Cortex of kidney (tissue), 1 donor: ENCODE results near the gene PRRG1.
"Not testable (repeated sequence)": the region's sequence is repeated elsewhere in the genome, so short reads cannot be mapped to it uniquely, and the experiment has no call there.

Experiments
- DNase-seq: peaks from one replicate; lab custom pipeline; 2025; lab: John Stamatoyannopoulos, UW

PRRG1 gene

DNA sequence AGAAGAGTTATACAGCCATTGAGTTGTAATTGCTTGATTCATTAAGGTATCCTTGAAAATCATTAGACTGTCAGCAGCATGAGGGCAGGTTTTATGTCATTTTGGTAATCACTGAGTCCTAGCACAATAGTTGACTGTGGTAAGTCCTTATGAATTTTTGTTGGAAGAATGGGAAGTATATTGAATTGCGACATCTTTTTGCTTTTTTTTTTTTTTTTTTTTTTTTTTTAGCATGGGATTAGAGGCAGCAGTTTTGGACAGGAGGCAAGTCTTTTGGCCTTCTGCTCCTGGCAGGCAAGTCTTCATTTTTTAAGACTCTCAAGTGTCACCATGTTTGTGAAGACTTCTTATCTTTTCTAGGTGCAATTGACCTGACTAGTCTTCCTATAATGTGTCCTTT is 29.7 kb downstream of the PRRG1 start:
- no peak for DNase-seq

DNA sequence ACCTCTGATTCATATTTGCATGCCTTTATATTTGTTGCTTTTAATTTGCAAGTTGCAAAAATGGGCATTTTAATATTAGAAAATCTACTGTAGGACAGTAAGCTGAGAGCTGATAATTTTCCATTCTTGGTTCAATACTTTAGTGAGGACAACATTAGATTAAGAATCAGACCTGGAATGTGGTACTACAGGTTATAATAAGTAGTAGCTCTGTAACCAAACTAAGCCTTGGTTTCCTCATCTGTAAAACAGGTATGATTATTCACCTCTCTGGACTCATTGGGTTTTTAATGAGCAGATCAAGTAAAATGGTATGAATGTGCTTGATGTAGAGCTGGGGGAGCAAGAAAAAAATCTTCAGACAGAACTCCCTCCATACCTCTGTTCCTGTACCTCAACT is 31.1 kb downstream of the PRRG1 start:
- no peak for DNase-seq

DNA sequence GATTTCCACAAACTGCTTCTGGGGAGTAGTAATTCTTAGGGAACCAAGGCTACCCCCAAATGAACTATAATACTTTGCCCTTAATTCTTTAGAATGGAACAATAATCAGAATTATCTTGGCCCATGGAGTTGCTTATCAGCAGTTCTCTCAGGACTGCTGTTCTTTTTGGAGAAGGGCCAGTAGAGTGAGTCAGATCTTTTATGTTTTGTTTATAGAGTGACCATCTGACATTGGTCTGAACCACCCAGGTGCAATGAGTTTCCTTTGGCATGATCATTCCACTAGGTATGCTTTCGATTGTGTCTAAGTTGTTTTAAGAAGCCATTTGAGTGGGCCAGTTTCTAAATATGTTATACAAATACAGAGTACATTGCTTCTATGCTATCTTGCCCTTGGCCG is 31.8 kb downstream of the PRRG1 start:
- DNase-seq, result no peak

DNA sequence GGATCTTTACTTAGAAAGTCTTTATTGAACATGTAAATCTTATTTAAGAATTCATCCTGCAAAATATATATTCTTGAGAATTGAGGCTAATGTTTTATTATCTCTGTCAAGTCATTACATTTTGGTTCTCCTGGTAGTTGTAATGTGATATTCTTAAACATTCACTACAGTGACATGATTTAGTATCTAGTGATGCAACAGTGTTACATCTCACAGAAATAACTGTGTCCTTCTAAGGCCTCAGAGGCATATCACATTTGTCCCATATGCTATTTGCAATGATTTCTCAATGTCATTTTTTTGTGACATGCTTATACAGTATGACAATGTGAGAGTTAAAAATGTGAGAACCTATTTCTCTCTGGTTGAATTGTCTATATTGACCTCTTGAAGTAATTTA is 34.1 kb downstream of the PRRG1 start:
- no peak for DNase-seq

DNA sequence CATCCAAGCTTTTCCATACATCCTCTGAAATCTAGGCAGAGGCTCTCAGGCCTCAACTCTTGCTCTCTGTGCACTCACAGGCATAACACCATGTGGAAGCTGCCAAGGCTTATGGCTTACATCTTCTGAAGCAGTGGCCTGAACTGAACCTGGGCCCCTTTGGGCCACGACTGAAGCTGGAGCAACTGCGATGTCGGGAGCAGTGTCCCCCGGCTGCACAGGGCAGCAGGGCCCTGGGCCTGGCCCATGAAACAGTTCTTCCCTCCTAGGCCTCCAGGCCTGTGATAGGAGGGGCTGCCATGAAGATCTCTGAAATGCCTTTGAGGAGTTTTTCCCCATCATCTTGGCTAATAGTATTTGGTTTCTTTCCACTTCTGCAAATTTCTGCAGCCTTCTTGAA is 39.2 kb downstream of the PRRG1 start:
- no peak for DNase-seq

DNA sequence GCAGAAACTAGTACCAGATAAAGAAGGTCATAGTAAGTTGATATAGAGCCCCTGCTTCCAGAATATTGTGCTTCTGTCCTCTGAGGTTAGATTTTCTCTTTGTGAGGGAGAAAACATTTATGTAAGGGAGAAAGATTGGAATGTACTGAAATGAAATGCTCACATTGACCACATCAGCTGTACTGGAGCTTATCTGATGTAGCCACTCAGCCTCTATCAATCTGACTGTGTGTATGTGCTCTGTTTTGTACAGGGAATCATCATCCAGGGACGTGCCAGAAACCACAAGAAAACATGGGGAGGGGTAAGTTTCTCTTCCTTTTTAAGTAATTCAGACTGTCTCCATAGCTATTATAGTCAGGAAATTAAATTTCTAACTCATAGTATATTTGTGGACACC is 56.8 kb downstream of the PRRG1 start:
- DNase-seq, result no peak

DNA sequence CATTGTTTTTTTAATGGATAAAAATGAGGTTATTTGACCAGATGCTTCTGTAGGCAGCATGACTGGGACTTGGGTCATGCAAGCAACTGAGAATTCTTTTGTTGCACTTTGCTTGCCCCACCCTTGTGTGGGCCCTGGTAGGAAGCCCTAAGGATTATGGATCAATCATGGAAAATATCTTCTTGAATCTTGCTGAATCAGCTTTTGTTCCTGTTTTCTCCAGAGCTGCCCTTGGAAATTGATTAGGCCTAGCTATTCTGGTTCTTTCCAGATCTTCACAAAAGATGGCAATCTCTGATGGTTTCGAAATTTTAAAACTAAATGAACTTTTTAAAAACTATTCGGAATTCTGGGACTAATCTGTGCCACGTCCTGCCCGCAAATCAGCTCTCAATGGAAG is 58.6 kb downstream of the PRRG1 start:
- DNase-seq, result no peak

DNA sequence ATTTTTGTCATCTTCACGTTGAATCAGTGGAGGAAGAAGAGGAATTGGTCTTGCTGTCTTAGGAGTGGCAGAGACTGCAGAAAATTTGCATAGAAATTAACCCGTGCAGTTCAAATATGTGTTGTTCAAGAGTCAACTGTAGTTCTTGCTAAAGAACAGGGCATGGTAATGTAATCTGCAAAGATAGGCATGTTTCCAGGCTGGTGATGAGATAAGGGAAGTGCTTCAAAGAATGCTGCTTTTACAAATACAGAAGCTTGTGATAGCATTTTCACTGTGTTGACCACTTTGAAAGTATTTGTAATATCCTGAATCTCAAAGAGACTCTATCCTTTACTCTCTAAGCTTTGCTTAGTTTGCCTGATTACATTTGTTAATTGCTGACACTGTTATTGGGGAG is 60.1 kb downstream of the PRRG1 start:
- no peak for DNase-seq

DNA sequence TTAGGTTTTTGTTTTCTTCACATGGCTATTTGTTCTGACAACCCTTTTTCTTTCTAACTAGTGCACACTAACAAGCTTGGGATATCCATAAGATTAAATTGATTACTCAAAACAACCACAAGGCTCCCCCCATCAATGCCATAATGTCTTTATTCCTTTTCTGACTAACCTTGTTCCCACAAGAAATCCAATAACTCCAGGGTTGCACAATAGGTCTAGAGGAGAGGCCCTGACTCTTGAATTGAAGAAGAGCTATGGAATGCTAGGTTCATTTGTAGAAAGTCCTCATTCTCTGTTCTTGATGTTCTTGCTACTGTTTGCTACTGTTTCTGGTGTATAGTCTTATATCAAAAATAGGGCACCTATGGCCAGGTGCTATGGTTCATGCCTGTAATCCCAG is 71.0 kb downstream of the PRRG1 start:
- DNase-seq, result no peak

DNA sequence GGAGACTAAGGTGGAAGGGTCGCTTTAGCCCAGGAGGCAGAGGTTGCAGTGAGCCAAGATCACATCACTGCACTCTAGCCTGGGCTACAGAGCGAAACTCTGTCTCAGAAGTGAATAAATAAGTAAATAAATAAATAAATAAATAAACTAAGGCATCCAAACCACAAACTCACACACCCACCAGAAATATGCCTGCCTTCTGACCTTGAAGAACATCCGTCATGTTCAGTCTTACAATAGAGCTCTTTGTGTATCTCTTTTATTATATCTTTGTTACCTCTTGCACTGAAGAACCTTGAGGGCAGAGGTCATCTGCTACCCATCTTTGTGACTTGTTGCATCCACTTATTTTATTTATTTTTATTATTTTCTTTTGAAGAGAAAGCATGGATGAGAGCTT is 71.6 kb downstream of the PRRG1 start:
- no peak for DNase-seq

DNA sequence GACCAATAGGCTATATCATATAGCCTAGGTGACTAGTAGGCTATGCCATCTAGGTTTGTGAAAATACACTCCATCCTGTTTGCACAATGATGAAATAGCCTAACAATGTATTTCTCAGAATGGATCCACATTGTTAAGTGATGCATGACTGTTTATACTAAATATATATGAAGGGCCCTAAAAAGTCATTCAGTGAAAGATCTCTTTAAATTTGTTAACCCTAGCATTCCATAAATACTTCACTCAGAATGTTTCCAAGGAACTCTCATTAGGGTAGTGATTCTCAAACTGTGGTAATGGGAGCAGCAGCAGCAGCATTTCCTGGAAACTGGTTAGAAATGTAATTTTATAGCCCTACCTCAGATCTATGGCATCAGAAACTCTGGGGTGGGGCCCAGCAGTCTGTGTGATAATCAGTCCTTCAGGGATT is 74.9 kb downstream of the PRRG1 start:
- DNase-seq, result no peak

DNA sequence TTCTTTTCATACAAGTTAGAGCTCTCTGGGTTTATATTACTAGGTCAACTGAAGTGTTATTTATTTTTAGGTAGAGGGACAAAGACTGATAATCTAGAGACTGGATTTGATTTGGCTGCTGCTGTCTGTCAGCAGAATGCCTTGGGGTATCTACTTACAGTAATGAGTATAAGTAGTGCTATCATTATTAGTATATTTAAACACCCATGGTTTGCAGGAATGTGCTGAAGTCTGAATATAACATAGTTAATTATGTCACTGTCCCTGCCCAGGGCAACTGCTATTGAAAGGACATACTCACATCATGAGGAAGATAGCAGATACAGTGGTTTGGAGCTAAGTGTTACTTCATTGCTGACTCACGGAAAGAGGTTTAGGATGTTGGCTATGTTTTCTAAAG is 76.2 kb downstream of the PRRG1 start:
- no peak for DNase-seq

DNA sequence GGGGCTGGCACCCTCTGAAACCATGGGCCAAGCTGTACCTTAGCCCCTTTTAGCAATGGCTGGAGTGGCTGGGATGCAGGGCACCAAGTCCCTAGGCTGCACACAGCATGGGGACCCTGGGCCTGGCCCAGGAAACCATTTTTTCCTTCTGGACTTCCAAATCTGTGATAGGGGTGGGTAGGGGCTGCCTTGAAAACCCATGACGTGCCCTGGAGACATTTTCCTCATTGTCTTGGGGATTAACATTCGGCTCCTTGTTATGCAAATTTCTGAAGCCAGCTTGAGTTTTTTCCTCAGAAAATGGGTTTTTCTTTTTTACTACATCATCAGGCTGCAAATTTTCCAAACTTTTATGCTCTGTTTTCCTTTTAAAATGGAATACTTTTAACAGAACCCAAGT is 79.8 kb downstream of the PRRG1 start:
- not testable (repeated sequence) for DNase-seq

DNA sequence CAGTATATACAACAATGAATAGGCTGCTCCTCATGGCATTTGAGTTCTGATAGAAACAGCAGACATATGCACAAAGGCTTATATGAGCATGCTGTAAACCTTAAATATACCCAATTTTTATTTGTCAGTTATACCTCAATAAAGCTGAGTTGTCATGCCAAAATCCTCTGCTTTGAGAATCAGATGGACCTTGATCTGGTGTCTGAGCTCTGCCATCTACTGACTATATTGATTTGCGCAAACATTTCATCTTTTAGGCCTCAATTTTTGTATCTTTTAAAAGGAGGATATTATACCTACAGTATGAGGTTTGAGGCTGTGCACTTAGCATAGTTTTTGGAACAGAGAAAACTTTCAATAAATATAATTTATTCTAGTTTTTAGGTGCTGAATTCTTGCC is 85.2 kb downstream of the PRRG1 start:
- no peak for DNase-seq

DNA sequence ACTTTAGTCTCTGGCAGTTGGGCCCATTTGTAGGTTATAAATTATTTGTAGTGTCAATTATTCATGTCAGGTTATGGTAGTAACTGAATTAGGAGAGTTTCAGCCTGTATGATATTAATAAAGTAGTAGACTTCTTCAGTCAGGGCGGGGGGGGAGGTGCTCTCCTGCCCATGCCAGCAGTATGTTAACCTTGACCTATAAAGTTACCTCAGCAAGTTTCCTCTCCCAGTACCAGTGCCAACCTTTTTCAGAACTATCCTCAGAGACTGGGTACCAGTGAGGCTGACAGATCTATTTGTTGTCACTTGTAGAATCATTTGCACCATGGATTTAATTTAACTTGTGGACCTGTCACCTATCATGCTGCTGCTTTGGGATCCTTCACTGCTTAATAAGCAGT is 88.0 kb downstream of the PRRG1 start:
- no peak for DNase-seq

DNA sequence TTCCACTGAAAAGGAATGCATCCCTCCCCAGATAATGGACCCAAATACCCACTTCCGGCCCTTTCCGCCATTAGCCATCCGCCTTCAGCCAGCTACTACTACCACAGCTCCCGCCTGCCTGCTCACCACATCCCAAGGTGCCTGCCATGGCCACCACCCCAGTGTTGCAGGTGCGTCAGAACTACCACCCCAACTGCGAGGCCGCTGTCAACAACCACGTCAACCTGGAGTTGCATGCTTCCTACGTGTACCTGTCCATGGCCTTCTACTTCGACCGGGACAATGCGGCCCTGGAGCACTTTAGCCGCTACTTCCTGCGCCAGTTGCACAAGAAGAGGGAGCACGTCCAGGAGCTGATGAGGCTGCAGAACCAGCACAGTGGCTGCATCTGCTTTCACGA is 92.2 kb downstream of the PRRG1 start:
- DNase-seq, result no peak

DNA sequence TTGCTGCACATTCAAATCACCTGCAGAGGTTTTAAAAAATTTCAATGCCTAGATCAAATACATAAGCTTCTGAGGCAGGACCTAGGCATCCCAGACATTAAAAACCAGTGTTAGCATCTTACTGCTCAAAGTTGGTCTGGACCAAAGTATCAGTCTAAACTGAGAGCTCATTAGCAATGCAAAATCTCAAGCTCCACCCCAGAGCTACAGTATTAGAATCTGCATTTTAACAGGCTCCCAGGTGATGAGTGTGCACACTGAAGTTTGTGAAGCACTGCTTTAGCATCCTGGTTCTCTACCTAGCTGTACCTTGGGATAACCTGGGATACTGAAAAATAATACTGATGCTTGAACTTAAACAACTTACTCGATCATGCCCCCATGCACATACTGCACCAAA is 96.0 kb downstream of the PRRG1 start:
- no peak for DNase-seq

DNA sequence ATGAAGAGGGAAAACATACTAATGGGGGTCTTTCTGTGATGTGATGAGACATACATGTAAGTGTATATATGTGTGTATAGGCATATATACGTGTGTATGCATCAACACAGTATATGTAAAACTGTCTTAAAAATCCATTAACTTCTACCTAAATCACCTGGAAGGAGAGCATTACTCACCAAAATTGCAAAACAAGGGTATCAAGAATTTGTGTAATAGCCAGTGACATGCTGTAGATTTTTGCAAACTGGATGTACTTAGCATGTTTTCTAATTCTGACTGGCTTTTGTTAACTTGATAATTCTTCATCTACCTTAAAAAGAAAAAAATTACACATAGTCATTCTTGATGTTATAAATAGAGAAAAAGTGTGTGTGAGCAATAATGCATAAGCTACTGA is 104.7 kb downstream of the PRRG1 start:
- DNase-seq, result no peak

DNA sequence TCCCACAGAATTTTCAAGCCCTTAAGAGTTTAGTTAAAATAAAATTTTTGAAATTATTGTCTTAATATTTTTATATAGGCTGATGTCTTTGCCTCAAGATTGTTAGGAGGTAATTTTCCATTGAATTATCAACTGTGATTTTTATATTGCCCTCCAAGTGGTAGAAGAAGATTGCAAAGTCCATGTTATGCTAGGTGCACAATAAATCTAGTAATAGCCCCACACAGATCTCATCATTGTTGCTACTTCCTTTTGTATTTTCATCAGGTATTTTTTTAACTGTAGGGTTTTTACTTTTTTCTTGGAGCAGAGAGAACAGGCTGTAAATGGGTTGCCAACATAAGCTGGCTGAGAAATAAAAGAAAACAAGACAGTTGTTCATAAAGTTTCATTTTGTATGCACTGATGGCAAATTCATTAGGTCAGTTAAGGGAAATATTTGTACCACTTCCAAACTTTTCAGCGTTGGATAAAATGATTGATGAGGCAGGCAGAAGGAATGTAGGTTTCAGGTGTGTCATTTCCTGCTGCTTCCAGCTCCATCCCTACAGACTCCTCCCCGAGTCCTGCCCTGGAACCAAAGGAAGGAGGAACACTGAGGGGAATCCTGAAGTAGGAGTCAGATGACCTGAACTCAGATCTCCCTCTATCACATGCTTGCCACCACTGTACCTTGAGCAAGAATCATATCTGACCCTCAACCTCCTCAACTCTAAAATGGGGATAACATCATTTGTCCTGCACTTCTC is 105.5 kb downstream of the PRRG1 start:
- DNase-seq, result no peak

DNA sequence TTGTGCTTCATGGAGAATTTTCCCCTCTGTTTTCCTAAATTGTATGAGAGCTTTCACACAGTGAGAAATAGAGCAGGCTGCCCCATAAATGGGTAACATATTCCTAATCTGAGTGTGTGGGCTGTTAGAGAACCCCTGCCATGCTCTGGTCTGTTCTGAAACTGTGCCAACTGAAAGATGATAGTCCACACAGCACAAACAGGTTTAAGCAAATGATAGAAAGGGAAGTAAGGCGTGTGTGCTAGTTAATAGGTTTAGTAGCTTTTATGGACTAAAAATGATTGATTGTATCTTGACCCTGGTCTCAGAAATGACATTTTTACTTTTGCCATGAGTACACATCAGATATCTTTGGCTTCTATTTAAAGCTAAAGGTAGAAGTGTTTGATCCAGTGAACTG is 106.2 kb downstream of the PRRG1 start:
- no peak for DNase-seq

DNA sequence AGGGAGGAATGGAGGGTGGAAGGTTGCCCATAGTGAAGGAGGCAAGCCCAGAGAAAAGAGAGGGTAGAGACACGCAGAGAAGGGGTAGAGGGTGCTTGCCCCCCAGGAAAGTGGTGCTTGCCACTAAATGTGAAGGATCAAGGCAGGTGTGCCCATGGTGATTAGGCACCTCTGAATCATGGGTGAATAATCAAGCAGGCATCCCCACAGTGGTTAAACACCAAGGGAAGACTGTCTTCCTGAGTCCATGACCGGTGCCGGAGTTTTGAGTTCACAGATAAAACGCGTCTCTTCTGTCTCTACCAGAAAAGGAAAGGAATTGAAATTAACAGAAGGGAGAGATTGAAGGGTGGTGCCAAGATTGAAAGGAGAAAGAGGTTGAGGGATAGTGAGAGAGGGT is 111.1 kb downstream of the PRRG1 start:
- not testable (repeated sequence) for DNase-seq

DNA sequence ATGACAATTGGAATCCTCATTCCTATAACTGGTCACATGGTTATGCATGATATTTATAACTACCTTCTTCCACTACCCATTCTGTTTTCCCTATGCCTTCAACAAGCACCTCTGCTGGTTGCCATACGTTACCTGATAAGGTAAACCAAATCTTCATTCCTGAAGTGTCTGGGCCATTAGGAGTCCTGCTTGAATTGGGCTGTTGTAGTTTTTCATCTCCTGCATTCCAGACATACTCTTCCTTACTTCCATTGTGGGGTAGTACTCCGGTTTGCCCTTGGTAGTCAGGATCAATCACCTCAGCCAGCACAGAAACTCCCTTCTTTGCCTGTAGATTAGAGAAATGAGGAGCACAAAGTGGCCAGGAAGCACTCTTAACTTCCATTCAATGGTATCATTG is 113.2 kb downstream of the PRRG1 start:
- no peak for DNase-seq

DNA sequence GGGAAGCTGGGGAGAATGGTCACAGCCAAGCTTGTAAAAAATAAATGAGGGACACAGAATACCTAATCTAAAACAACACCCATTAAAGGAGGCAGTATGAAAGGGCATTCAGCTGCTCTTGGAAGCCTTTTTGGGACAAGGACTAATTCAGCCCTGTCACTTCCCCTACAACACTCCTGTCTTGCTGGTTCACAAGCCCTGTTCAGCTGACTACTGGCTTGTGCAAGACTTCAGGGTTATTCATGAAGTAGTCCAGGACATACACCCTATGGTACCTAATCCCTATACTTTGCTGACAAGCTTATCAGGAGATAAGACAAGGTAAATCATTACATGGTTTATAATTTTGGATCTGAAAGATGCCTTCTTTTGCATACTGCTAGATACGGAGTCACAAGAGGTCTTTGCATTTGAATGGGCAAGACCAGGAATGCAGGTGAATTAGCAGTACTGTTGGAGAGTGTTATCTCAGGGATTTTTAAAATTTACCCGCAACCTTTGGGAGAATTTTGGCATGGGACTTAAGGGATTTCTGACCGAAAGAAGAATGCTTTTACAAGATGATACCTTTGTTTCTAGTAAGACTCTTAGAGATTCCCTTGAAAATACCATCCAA is 119.1 kb downstream of the PRRG1 start:
- DNase-seq, result no peak

DNA sequence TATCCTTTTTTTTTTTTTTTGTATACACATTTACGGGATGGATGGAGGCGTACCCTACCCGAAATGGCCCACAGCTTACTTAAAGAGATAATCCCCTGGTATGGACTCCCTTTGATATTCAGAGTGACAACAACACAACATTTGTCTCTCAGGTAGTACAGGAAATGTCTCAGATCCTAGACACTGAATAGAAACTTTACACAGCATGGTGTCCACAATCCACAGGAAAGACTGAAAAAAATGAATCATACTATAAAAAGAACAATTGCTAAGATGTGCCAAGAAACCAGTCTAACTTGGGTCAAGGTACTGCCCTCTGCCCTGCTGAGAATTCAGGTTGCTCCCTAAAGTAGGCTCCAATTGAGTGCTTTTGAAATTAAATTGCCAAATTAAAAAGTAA is 121.5 kb downstream of the PRRG1 start:
- no peak for DNase-seq
